ENCODE measurements around the gene ASB3.

DNA sequence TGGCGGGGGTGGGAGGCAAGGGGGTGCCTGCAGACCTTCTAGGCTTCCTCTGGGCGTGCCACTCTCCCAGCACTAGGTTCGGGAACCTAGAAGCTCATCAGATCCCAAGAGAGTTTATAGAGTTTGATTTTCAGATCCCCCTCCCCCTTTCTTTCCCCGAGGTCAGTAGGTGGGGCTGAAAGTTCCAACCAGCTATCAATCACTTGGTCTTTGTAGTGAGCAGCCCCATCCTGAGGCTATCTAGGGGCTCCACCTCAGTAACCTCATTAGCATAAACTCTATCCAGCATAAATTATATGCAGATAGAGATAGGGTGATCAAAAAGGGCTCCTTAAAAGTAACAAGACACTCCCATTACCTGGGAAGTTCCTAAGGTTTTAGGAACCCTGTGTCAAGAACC is 32.9 kb upstream of the ASB3 start:
- TF ChIP-seq EP300 (IDR thresholded peaks at IDR 0.05; ENCODE audit: borderline replicate concordance): no peak
- no peak for TF ChIP-seq CREB1 (IDR thresholded peaks at IDR 0.05; ENCODE audit: low read depth)
- TF ChIP-seq REST (IDR thresholded peaks at IDR 0.05; ENCODE audit: low read depth): no peak
- TF ChIP-seq CEBPB (IDR thresholded peaks at IDR 0.05): no peak
- no peak for TF ChIP-seq TAF1 (IDR thresholded peaks at IDR 0.05; ENCODE audit: low read depth)
- TF ChIP-seq, protein P1, sequence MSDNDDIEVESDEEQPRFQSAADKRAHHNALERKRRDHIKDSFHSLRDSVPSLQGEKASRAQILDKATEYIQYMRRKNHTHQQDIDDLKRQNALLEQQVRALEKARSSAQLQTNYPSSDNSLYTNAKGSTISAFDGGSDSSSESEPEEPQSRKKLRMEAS (IDR thresholded peaks at IDR 0.05): no peak
- no peak for TF ChIP-seq TCF12 (IDR thresholded peaks at IDR 0.05; ENCODE audit: low read depth)
- no peak for TF ChIP-seq NFIC (IDR thresholded peaks at IDR 0.05)

All from Ishikawa (cell line).